ENCODE measurements around the gene GNAQ.

DNA sequence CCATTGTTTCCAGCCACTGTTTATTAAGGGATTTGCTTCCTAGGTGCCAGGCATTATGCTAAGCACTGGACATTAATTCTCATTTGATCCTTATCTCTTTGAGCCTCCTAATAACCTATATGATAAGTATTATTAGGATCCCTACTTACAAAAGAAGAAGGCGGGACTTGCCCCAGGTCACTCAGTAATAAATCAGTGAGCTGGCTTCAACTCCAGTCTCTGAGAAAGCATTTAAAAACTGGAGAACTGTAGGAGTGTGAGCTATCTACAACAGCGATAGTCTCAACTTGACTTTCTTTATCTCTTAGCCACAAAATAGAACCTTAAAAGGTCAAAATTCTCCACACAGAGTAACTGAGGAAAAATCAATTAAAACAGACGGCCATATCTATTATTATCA, 155.0 kb downstream of the GNAQ start:
- TF ChIP-seq, protein P1, sequence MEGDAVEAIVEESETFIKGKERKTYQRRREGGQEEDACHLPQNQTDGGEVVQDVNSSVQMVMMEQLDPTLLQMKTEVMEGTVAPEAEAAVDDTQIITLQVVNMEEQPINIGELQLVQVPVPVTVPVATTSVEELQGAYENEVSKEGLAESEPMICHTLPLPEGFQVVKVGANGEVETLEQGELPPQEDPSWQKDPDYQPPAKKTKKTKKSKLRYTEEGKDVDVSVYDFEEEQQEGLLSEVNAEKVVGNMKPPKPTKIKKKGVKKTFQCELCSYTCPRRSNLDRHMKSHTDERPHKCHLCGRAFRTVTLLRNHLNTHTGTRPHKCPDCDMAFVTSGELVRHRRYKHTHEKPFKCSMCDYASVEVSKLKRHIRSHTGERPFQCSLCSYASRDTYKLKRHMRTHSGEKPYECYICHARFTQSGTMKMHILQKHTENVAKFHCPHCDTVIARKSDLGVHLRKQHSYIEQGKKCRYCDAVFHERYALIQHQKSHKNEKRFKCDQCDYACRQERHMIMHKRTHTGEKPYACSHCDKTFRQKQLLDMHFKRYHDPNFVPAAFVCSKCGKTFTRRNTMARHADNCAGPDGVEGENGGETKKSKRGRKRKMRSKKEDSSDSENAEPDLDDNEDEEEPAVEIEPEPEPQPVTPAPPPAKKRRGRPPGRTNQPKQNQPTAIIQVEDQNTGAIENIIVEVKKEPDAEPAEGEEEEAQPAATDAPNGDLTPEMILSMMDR (IDR thresholded peaks at IDR 0.05), result no peak
- TF ChIP-seq, protein P2, sequence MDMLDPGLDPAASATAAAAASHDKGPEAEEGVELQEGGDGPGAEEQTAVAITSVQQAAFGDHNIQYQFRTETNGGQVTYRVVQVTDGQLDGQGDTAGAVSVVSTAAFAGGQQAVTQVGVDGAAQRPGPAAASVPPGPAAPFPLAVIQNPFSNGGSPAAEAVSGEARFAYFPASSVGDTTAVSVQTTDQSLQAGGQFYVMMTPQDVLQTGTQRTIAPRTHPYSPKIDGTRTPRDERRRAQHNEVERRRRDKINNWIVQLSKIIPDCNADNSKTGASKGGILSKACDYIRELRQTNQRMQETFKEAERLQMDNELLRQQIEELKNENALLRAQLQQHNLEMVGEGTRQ (CRISPR knock-in tag; IDR thresholded peaks at IDR 0.05), result no peak
- TF ChIP-seq, protein P3, sequence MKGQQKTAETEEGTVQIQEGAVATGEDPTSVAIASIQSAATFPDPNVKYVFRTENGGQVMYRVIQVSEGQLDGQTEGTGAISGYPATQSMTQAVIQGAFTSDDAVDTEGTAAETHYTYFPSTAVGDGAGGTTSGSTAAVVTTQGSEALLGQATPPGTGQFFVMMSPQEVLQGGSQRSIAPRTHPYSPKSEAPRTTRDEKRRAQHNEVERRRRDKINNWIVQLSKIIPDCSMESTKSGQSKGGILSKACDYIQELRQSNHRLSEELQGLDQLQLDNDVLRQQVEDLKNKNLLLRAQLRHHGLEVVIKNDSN (CRISPR knock-in tag; IDR thresholded peaks at IDR 0.05), result no peak
- TF ChIP-seq, protein P4, sequence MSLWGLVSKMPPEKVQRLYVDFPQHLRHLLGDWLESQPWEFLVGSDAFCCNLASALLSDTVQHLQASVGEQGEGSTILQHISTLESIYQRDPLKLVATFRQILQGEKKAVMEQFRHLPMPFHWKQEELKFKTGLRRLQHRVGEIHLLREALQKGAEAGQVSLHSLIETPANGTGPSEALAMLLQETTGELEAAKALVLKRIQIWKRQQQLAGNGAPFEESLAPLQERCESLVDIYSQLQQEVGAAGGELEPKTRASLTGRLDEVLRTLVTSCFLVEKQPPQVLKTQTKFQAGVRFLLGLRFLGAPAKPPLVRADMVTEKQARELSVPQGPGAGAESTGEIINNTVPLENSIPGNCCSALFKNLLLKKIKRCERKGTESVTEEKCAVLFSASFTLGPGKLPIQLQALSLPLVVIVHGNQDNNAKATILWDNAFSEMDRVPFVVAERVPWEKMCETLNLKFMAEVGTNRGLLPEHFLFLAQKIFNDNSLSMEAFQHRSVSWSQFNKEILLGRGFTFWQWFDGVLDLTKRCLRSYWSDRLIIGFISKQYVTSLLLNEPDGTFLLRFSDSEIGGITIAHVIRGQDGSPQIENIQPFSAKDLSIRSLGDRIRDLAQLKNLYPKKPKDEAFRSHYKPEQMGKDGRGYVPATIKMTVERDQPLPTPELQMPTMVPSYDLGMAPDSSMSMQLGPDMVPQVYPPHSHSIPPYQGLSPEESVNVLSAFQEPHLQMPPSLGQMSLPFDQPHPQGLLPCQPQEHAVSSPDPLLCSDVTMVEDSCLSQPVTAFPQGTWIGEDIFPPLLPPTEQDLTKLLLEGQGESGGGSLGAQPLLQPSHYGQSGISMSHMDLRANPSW (CRISPR knock-in tag; conservative IDR thresholded peaks at IDR 0.05; ENCODE audit: low read depth), result no peak
- TF ChIP-seq NR3C1 (CRISPR knock-in tag; conservative IDR thresholded peaks at IDR 0.05; ENCODE audit: low read depth) (no peak), ZNF416 (CRISPR knock-in tag; IDR thresholded peaks at IDR 0.05) (no peak), ZNF317 (CRISPR knock-in tag; IDR thresholded peaks at IDR 0.05; ENCODE audit: borderline replicate concordance, low read depth) (no peak), NR2C2 (CRISPR knock-in tag; IDR thresholded peaks at IDR 0.05) (no peak), FOXJ3 (CRISPR knock-in tag; IDR thresholded peaks at IDR 0.05; ENCODE audit: borderline replicate concordance) (no peak), SP1 (CRISPR knock-in tag; conservative IDR thresholded peaks at IDR 0.05) (no peak), JUN (CRISPR knock-in tag; IDR thresholded peaks at IDR 0.05) (no peak), ZNF263 (CRISPR knock-in tag; IDR thresholded peaks at IDR 0.05; ENCODE audit: low read depth) (no peak)
- TF ChIP-seq, protein P5, sequence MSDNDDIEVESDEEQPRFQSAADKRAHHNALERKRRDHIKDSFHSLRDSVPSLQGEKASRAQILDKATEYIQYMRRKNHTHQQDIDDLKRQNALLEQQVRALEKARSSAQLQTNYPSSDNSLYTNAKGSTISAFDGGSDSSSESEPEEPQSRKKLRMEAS (CRISPR knock-in tag; IDR thresholded peaks at IDR 0.05), result no peak

Data from WTC11 (cell line).